HG03159 (cell line): ENCODE measurements around the gene RACK1.

Source experiments
- ATAC-seq: cut with Tn5 transposase; IDR thresholded peaks from one replicate; pipeline ENCODE4 v1.9.1; 2021; ENCODE audit warnings: mild to moderate bottlenecking, moderate library complexity; ENCODE audit not compliant: unreplicated experiment

RACK1 gene

GRCh38 chr5:181199881-181200638 lies 43.6 kb downstream of the RACK1 start:
- ATAC-seq = no peak

- ATAC-seq = peak; percentile 75
These were observed 44.7 kb downstream of the RACK1 start for GRCh38 chr5:181198905-181199519.

- ATAC-seq = no peak
These were observed 45.5 kb downstream of the RACK1 start for GRCh38 chr5:181198106-181198685.

GRCh38 chr5:181197326-181197951 lies 46.3 kb downstream of the RACK1 start:
- ATAC-seq = no peak

- ATAC-seq = no peak
These were observed 48.4 kb downstream of the RACK1 start for GRCh38 chr5:181195249-181195761.

- ATAC-seq = no peak
These were observed 49.0 kb downstream of the RACK1 start for GRCh38 chr5:181194489-181195248.

- no peak for ATAC-seq
These were observed 50.0 kb downstream of the RACK1 start for GRCh38 chr5:181193656-181194055.

GRCh38 chr5:181192337-181193046 lies 51.2 kb downstream of the RACK1 start:
- no peak for ATAC-seq

GRCh38 chr5:181191526-181192336 lies 52.0 kb downstream of the RACK1 start:
- ATAC-seq = peak; percentile 51

GRCh38 chr5:181190711-181191525 lies 52.8 kb downstream of the RACK1 start:
- ATAC-seq = peak; percentile 5

GRCh38 chr5:181189962-181190710 lies 53.6 kb downstream of the RACK1 start:
- peak; percentile 2 for ATAC-seq

GRCh38 chr5:181189363-181189961 lies 54.2 kb downstream of the RACK1 start:
- no peak for ATAC-seq

- ATAC-seq = no peak
These were observed 54.9 kb downstream of the RACK1 start for GRCh38 chr5:181188700-181189362.

GRCh38 chr5:181187500-181188213 lies 56.0 kb downstream of the RACK1 start:
- ATAC-seq = no peak

- no peak for ATAC-seq
These were observed 56.7 kb downstream of the RACK1 start for GRCh38 chr5:181186986-181187499.
